Right lung (tissue), 5 donors: ENCODE results near the gene BCR. TPM values are rescaled to one million over a fixed set of nuclear protein-coding genes. Genes with fewer than 3 reads are reported as not detected.
"Not testable (repeated sequence)": the region's sequence is repeated elsewhere in the genome, so short reads cannot be mapped to it uniquely, and the experiment has no call there.

Source experiments
- DNase-seq, 2 donors: peaks; one replicate each; pipeline ENCODE4 v3.0.0-alpha.2; 2013
- polyA plus RNA-seq, 5 donors: library from polyadenylated mRNA; unstranded; fragments of 120-200 nt; gene quantifications; one replicate each; pipeline versions ENCODE4 v1.2.1 to v1.2.3, GENCODE V29; 2013; ENCODE audit warnings: inconsistent platforms in 1 of 5, low replicate concordance in 1 of 5; ENCODE audit not compliant: insufficient read length in 5 of 5, insufficient read depth in 1 of 5

Gene BCR
- polyA plus RNA-seq, 5 donors, result 36.6 to 46.3 (median 42.2) TPM

DNA sequence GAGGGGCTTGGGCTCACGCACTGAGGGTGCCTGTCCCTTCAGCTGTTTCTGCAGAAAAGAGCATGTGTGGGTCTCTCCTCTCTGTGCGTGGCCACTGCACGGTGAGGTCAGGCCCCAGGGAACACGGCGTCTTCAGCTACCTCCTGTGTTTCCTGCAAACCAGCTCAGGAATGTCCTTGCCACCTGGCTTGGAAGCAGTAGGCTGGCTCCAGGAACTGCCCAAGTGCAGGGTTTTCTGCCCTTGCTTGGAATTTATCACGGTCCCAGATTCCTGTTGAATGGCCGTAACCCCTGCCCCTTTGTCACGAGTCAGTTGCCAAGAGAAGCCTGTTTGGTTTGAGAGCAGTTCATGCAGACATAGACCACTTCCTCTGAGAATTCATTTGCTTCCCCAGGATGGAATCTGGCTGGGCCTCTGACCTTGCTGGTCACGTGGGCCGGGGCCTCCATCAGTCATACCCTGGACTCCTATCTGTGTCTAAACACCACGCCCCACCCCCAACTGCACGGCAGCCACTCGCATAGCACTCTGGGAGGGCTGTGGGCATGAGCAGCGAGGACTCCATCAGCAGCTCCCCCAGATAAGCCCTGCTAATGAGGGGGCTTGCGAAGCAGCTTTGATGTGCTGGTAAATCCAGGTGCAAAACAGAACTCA lies 130.3 kb downstream of the BCR start:
- not testable (repeated sequence) for DNase-seq

DNA sequence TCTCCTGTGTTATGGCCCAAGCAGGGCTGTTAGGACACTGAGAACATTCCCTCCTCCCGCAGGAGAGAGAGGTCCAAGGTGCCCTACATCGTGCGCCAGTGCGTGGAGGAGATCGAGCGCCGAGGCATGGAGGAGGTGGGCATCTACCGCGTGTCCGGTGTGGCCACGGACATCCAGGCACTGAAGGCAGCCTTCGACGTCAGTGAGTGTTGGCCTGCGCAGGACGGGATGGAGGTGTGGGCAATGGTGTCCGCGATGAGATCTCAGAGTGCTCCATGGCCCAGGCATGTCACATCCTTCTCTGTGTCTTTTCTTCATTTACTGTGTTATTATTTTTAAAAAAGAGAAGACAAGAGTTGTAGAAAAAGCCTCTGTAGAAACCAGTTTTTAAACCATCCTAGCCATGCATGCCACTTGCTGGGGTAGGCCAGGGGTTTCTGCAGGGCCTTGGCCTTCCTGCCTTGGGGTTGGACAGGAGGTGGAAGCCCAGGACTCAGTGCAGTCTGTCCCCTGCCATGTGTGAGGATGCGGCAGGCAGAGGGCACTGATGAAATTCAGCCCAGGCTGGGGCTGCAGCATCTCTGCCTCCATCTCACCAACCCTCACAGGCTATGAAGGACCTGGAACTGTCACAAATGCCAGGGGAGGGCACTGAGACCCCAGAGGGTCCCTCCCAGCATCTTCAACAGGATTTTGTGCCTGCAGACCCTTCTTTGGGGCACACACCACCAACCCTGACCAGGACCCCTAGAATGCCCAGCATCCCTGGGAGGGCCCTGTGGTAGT lies 131.5 kb downstream of the BCR start:
- DNase-seq, result not testable (repeated sequence)

DNA sequence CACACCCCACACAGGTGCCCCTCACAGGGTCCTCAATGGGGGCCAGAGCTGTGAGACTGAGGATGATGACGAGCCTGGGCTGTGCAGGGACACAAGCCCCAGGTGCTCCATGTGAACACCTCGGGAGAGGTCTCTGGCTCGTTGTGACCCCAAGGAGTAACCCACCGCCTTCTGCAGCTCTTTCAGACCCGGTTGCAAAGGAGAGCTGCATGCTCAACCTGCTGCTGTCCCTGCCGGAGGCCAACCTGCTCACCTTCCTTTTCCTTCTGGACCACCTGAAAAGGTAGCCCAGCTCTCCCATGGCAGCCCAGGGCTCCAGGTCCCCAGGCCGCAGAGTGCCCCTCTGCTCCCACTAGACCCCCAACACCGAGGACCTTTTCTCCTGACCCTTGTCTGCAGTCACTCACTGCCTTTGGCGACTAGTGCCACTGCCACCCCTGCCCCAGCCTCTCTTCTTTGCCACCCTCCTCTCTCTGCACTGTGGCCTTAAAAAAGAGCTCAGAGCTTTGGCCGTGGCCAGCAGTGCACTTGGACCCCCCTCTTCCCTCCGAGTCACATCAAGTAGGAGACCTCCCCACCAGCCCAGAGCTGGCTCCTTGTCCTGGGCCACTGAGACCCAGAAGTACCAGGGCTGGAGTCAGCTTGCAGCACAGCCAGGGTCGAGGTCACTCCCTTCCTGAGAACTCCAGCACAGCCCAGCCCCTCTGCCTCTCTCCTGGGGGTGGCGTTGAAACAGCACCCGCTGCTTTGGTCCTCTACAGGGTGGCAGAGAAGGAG lies 133.7 kb downstream of the BCR start:
- no peak for DNase-seq

DNA sequence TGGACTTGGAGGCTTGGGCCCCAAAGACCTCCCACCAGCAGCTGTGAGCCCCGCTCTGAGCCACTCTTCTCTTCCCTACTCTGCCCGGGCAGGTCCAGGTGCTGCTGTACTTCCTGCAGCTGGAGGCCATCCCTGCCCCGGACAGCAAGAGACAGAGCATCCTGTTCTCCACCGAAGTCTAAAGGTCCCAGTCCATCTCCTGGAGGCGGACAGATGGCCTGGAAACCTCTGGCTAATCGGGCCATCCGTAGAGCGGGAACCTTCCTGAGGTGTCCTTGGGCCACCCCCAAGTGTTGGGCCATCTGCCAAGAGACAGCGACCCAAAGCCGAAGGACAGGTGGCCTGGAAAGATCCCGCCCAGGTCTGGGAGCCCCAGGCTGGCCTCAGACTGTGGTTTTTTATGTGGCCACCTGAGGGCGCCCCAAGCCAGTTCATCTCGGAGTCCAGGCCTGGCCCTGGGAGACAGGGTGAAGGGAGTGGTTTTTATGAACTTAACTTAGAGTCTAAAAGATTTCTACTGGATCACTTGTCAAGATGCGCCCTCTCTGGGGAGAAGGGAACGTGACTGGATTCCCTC lies 135.1 kb downstream of the BCR start:
- peak; percentile 17 to 30 for DNase-seq

DNA sequence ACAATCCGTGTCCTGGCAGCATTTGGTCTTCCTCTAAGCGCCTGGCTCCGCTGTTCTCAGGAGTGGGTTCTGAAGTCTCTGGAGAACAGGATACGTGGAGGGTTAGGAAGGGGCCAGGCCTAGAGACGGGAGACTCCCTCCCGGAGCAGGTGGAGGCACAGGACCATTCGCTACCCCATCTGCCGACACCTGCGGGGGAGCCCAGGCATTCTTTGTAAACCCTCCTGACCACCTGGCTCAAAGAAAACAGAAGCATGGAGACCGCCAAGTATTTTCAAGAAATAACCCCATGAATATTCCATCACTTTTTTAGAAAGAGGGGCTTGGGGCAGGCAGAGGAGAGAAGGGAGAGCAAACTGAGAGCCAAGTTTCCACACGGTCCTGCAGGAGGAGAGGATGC lies 136.3 kb downstream of the BCR start:
- not testable (repeated sequence) for DNase-seq

DNA sequence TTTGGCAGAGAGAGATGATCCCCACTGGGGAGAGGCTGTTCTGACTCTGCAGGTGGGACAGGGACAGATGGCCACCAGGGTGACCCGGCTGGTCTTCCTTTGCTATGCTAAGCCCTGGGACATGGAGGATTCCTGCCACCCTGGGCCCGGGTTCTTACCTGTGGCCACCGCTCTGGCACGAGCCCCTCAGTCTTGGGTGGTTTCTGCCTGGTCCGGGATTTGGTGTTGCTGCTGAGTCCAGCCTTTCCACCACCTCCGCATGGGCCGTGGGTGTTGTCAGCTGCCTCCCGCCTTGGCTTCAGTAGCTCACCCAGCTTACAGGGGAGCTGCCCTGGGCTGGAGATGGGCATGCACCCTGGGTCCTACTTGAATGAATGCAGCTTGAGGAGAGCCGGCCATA lies 138.0 kb downstream of the BCR start:
- DNase-seq, result not testable (repeated sequence)

DNA sequence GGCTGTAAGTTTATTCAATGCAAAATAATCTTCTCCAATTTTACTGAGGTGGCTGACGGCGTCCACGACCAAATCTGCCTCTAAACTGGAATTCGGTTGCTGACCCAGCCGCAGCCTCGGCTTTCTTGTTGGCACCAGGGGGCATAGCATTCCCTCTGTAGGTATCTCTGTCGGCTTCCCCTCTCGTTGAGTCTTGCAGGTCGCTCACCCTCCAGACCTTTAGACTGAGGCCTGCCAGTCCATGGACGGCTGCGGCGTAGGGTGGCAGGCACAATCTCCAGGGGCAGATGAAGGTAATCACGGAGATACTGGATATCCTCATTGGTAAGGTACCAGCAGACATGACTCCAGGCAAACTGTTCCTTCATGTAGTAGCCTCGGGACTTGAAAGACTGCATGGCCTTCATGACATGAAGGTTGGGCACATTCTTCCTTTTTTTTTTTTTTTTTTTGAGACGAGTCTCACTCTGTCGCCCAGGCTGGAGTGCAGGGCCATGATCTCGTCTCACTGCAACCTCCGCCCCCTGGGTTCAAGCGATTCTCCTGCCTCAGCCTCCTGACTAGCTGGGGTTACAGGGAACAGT lies 142.3 kb downstream of the BCR start:
- not testable (repeated sequence) for DNase-seq

DNA sequence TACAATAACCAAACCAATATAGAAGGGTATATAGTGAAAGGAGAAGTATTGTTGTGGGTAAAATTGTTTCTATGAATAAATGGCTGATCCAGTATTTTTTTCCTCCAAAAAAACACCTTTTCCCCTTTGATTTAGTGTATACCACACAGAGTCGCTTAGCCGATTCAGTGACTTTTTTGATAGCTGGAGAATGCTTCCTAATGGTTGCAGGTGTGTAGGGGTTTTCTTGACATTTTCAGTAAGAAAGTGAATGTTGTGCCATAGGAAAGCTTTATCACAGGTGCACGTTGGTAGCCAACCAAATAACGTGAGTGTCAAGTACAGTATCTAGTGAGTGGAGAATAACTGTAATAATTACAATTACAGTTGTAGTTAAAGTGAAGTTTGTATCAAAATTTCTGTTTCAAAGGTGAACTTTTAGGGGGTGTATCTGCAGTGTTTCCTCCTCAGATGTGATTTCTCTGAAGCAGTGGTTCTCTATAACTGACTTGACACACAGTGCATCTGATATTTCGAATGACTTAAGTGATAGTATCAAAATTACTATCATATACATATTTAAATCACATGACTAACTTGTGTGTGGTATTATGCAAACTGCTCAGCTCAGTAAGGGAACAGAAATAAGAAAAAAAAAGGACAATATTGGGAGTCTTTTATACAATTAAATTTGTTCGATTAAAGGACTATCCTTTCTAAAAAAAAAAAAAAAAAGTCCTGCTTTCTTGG lies 143.8 kb downstream of the BCR start:
- DNase-seq, result not testable (repeated sequence)

DNA sequence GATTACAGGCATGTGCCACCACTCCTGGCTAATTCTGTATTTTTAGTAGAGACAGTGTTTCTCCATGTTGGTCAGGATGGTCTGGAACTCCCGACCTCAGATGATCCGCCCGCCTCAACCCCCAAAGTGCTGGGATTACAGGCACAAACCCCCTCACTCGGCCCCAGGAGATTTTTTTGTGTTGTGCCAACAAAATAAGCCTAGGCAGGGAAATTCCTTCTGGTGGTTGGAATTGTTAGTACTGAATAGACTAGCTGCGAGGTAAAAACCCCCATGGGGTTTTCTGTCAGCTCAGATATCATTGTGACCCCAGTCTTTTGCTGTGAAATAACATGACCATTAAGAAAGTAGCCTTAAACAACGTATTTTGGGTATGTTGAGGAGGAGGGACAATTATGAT lies 144.9 kb downstream of the BCR start:
- no peak for DNase-seq

DNA sequence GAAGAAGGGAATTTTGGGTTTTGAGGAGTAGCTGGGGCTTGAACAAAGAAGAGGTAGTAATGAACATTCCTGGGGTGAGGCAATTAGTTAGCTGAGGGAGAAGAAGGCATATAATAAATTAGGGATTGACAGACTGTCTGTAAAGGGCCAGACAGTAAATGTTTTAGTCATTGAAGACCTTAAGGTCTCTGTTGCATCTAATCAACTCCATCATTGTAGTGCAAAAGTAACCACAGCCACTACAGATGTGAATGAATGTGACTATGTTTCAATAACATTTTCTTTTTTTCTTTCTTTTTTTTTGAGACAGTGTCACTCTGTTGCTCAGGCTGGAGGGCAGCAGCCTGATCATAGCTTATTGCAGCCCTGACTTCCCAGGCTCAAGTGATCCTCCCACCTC lies 153.5 kb downstream of the BCR start:
- not testable (repeated sequence) for DNase-seq

DNA sequence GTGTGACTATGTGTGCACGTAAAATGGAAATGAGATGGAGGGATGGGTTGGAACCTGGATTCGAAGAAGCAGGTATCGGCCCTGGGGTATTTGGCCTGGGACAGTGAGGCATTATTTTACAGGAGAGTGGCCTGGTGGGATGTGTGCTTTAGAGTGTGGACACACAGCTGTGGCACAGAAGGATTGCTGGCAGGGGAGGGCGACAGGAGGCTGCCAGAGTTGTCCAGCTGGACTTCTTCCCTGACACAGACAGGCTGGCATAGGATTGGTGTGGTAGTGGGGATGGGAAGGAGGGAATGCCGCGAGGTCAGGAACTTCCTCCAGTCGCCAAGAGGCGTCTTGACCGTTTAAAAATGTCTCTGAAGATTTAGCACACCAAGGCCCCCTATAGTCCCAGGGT lies 157.4 kb downstream of the BCR start:
- DNase-seq, result not testable (repeated sequence)

DNA sequence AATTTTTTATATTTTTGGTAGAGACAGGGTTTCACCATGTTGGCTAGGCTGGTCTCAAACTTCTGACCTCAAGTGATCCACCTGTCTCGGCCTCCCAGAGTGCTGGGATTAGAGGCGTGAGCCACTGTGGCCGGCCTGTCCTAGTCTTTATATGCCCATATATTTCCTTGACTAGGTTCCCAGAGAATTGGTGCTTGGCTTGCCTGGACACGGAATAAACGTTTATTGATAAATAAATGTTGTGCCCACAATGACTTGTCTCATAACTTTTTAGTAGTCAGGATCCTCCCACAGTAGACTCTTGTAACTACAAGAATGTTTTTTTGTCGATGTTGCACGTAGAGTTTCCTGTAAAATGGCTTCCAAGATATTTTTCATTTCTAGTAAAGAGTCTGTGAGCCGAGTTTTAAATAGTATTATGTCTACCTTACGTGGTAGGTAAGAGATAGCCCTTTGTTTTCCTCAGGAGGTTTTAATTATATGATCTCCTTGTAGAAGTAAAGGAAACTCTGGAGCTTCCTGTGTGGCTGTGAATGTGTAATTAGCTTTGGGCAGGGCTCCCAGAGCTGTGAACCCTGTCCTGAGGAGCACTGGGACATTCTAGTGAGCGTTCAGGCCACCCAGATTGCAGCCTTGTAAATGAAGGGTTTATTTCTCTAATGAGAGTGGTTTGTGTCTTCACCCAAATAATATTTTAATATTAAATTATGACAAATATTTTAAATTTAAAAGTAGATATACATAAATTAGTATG lies 161.8 kb downstream of the BCR start:
- DNase-seq, result not testable (repeated sequence)

DNA sequence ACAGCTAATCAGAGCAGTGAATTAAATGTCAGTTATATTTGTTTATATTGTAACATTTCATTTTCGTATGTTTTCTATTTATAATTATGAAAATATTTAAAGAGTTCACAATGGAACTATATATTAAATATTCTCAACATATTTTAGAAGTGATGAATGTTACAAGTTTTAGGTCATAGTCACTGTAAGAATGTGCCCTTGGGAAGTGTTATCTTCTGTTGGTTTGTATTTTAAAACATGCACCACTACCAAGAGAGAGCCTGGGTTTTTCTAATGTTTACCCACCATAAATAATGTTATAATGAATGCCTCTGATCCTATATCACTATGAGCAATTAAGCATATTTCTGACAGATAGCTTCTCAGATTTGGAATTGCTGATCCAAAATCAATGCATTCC lies 171.0 kb downstream of the BCR start:
- no peak for DNase-seq

DNA sequence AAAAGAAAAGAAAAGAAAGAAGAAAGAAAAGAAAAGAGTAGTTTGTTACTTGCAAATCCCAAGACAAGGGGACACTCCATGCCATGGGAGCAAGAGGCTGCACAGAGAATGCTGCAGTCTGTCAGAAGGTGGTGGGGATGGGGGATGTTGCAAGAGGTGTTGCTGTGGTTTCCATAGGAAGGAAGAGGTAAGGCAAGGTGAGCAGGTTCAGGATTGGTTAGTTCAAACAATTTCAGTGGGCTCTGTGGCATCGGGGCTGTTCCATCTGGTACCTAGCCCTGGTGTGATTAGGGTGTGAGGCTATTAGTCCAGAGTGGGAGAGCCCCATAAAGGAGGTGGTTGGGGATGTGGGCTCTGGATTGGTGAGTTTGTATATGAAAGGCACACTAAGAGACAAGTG lies 172.7 kb downstream of the BCR start:
- DNase-seq, result no peak

DNA sequence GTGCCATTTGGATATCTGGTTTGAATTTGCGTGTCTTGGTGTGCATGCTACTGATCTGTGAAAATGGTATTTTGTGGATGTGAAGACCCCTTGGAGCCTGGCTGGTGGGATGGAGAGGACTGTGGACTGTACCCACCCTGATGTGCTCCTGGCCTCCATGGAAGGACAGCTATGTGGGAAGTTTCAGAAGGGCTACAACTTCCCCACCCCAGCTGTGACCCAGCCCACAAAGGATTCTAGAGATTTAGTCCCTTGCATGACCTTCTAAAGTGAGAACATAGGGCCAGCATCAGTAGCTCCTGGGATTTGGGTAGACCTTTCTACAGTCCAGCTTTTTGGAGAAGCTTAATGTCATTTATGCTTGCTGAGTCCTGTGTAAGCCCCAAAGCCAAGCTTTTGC lies 173.4 kb downstream of the BCR start:
- no peak for DNase-seq

DNA sequence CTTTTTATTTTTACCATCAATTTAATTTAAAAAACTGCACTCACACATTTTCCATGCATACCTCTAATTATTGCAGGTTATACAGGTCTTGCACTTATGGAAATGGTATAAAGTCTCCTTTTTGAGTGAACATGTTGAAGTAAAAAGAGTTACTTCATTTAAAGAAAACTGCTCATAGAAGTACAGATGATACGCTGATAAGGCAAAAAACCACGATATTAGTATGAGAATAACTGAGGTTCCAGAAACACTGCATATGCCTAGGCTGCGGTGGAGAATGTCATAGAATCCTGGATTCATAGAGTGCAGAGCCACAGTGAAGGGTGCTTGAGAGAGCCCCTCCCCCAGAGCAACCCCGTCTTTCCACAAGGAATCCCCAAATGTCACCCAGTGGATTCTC lies 175.8 kb downstream of the BCR start:
- no peak for DNase-seq

DNA sequence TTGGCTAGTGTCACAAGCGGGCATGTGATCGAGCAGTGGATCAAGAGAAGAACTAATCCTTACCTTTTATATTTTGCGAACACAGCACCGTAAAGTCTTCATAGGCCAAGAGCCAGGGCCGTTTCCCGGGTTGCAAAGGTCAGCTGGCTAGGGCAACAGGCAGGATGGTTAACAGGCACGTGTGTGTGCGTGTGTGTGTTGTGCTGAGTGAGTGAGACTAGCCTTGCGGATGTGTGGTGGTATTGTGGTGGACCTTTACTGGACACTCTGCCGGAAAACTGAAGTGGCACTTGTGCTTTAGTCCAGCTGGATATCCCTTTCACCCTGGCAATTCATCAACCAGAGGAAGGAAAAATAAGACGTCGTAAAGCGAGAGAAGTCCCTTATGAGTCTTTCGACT lies 176.7 kb downstream of the BCR start:
- DNase-seq, result no peak

DNA sequence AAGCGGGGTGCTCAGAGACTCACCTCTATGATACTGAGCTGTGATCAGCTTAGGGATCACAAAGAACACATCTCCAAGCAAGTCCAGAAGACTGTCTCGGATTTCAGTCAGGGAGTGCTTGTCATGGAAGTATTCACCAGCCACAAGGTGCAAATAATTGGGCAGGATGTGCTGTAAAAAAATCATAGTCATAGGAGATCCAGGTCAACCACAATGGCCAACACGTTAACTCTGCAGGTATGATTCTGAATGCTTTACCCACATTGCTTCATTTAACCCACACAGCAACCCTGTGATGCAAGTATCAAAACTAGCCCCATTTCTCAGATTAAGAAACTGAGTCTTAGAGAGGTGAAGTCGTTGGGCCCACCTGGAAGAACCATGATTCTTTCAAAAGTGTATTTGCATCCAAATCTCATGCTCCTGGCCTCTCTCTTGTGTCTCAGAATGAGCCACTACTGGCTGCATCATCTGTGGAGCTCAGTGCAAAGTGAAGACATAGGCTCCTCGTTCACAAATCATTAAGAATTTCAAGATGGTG lies 179.3 kb downstream of the BCR start:
- DNase-seq, result no peak

DNA sequence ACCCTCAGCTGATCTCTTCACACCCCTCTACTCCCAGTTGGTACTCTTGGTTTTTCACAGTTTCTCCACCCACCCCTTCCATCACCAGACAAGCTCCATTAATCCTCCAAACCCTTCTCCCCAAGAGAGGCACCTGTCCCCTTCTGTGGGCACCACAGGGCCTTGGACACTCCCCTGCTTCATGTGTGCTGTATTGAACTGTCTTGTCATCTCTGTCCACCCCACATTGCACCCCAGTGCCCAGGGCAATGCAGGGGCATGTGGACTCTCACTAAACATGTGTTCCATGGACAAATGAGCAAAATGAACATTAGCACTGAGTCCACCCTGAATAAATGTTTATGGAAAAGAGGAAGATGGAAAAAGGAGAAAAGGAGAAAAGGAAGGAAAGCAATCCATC lies 181.4 kb downstream of the BCR start:
- DNase-seq, result no peak

DNA sequence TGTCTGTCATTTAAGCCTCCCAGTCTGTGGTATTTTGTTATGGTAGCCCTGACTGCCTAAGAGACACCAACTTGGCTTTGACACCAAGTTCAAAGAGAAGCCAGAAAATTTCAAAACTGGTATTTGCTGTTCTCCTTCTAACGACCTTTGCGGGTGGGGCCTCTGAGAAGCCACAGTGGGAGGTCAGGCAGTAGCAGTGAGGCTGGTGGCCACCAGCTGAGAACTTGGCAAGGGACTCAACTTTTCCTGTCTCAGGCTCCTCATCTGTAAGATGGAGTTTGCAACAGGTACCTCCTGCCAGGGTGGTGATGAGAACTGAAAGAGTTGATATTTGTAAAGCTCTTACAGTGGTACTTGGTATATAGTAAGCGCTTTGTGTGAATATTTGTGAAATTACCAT lies 183.4 kb downstream of the BCR start:
- DNase-seq, result no peak
